Spleen (tissue), 11 donors: ENCODE results near the gene NKD1. TPM values are rescaled to one million over a fixed set of nuclear protein-coding genes. Genes with fewer than 3 reads are reported as not detected.

Experiments
- DNase-seq: peaks from one replicate; pipeline ENCODE4 v3.0.0-alpha.2; 2020
- H3K27ac ChIP-seq, 8 donors: fragments of 200-600 bp; sonication (generic) in 7 of 8; 1 replicate in 4 of 8; 2 replicates in 4 of 8; pipeline versions ENCODE4 v1.5.0 to v1.8.0; 2016 to 2021; ENCODE audit warnings: inconsistent platforms in 4 of 8, mild to moderate bottlenecking in 4 of 8, moderate library complexity in 1 of 8
- H3K27me3 ChIP-seq, 7 donors: fragments of 200-600 bp; sonication (generic) in 6 of 7; replicated peaks in 1 of 7; 1 replicate in 4 of 7; 2 replicates in 3 of 7; pipeline versions ENCODE4 v1.5.0 to v1.8.0; 2016 to 2021; ENCODE audit warnings: inconsistent platforms in 3 of 7, mild to moderate bottlenecking in 1 of 7
- H3K36me3 ChIP-seq, 6 donors: fragments of 200-600 bp; sonication (generic) in 5 of 6; 1 replicate in 4 of 6; 2 replicates in 2 of 6; pipeline versions ENCODE4 v1.5.0 to v1.8.0; 2016 to 2021; ENCODE audit warnings: inconsistent platforms in 2 of 6
- H3K4me1 ChIP-seq, 6 donors: fragments of 200-600 bp; sonication (generic) in 5 of 6; 1 replicate in 3 of 6; 2 replicates in 3 of 6; pipeline versions ENCODE4 v1.5.0 to v1.8.0; 2016 to 2021; ENCODE audit warnings: inconsistent platforms in 3 of 6
- H3K4me3 ChIP-seq, 8 donors: fragments of 200-600 bp; sonication (generic) in 7 of 8; 1 replicate in 4 of 8; 2 replicates in 4 of 8; pipeline versions ENCODE4 v1.5.0 to v1.8.0; 2016 to 2021; ENCODE audit warnings: inconsistent platforms in 4 of 8, mild to moderate bottlenecking in 4 of 8, moderate library complexity in 2 of 8
- H3K9me3 ChIP-seq, 8 donors: fragments of 200-600 bp; sonication (generic) in 7 of 8; 1 replicate in 4 of 8; 2 replicates in 4 of 8; pipeline versions ENCODE4 v1.5.0 to v1.8.0; 2016 to 2021; ENCODE audit warnings: inconsistent platforms in 4 of 8
- POLR2A ChIP-seq, 3 donors: fragments of 450-650 bp; IDR thresholded peaks; one replicate each; pipeline ENCODE4 v1.5.1; 2017; ENCODE audit warnings: antibody characterized with exemption in 3 of 3, mild to moderate bottlenecking in 1 of 3
- POLR2AphosphoS5 ChIP-seq, 3 donors: sonication (generic); formaldehyde crosslinking; IDR thresholded peaks; one replicate each; pipeline ENCODE4 v1.5.1; 2017; ENCODE audit warnings: antibody characterized with exemption in 3 of 3
- WGBS, 5 donors: extraction: QIAGEN DNeasy Blood & Tissue Kit in 3 of 5; methylation state at CpG; one replicate each; pipeline versions ENCODE4 v1.1.5 to v1.1.7; 2013 to 2018; 5-methylcytosine and 5-hydroxymethylcytosine counted together
- intact Hi-C: fragments of 100-400 bp; cut with DNase I; formaldehyde crosslinking; loops from one replicate; pipeline ENCODE4 v1.15.0; 2023; ENCODE audit warnings: low total_unique reads
- polyA plus RNA-seq, 3 donors: library from polyadenylated mRNA; stranded (reverse); fragments of 200-250 nt; gene quantifications; one replicate each; pipeline ENCODE4 v1.2.1, GENCODE V29; 2013
- total RNA-seq, 7 donors: library from RNA; depleted of rRNA in 3 of 7; stranded (reverse); fragments of >200 nt in 3 of 7; fragmentation: NEBNext Ultra II Directional in 4 of 7; extraction: Animal tissue kit (Norgen Biotek cat#: 25700) in 4 of 7; gene quantifications; one replicate each; pipeline versions ENCODE4 v1.1.0 to v1.2.1, GENCODE V29; 2016 to 2021
- TF ChIP-seq, protein P1 (sequence below), 11 experiments: fragments of 200-600 bp in 7 of 11; fragments of 450-650 bp in 4 of 11; sonication (generic) in 4 of 11; IDR thresholded peaks in 8 of 11; conservative IDR thresholded peaks in 3 of 11; 1 replicate in 7 of 11; 2 replicates in 4 of 11; pipeline versions ENCODE4 v1.4.0 to v1.8.0; 2016 to 2021; ENCODE audit warnings: antibody characterized with exemption in 11 of 11, inconsistent platforms in 4 of 11, mild to moderate bottlenecking in 1 of 11
- donor health status: healthy with polysubstance abuse.
- donor health status: DM: no; HTN: no; CAD: no; lungs with moderate emphysema.
- donor health status: DM: no; HTN: no; CAD: no.
- donor health status: Bipolar disorder and iron deficiency.
- donor health status: healthy.
- donor health status: DM: no; HTN: no; CAD: no.
- donor health status: DM: yes; HTN: yes; CAD: no.

NKD1 gene
- total and polyA plus RNA-seq, 10 donors: 0.11 to 15.2 (median 3.6) TPM

DNA sequence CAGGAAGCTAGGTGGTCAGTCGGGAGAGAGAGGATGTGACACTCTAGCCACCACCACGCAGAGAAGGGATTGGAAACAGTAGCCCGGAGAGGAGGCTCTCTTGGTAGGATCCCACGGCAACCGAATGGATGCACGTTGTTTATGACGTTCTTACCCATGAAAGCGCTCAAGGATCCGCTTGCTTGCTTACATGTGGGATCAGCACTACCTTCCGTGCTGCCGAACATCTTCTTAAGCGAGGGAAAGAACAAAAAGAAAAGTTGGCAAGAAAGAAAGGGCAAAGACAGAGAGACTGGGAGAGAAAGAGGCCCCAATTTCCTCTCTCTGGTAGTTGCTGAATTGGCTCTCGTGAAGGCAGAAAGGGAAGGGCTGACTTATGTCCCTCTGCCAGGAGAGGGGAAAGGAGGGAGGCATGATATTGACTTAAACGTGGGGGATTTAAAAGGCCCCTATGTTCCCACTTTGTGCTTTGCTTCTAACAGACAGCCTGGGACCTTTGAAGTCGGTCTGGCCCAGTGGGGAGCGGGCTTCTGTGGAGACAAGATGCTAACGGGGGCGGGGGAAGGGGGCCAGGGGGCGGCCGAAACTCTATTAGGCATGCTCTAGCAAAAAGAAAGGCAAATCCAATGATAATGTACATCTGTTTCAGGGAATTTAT lies 97.5 kb downstream of the NKD1 start:
- intact Hi-C loops: no loop called here
- no peak for DNase-seq
- Histone ChIP-seq H3K4me3 (no peak overlapping the region), H3K27ac (no peak overlapping the region), H3K27me3 (peaks cover 0 to 6% (median 0%) of the 10 kb centered on the region in 7 donors), H3K4me1 (no peaks in the 10 kb centered on the region), H3K9me3 (no peaks in the 10 kb centered on the region), H3K36me3 (no peaks in the 10 kb centered on the region)
- TF ChIP-seq, protein P1, sequence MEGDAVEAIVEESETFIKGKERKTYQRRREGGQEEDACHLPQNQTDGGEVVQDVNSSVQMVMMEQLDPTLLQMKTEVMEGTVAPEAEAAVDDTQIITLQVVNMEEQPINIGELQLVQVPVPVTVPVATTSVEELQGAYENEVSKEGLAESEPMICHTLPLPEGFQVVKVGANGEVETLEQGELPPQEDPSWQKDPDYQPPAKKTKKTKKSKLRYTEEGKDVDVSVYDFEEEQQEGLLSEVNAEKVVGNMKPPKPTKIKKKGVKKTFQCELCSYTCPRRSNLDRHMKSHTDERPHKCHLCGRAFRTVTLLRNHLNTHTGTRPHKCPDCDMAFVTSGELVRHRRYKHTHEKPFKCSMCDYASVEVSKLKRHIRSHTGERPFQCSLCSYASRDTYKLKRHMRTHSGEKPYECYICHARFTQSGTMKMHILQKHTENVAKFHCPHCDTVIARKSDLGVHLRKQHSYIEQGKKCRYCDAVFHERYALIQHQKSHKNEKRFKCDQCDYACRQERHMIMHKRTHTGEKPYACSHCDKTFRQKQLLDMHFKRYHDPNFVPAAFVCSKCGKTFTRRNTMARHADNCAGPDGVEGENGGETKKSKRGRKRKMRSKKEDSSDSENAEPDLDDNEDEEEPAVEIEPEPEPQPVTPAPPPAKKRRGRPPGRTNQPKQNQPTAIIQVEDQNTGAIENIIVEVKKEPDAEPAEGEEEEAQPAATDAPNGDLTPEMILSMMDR (IDR thresholded peaks at IDR 0.05 in 8 of 11, conservative IDR thresholded peaks at IDR 0.05 in 3 of 11): no peak
- TF ChIP-seq POLR2A (IDR thresholded peaks at IDR 0.05): no peak
- TF ChIP-seq POLR2AphosphoS5 (IDR thresholded peaks at IDR 0.05): no peak
- 76 to 81% (median 79%) methylated on average over 20 of the region's 20 CpGs for WGBS, 5 donors

DNA sequence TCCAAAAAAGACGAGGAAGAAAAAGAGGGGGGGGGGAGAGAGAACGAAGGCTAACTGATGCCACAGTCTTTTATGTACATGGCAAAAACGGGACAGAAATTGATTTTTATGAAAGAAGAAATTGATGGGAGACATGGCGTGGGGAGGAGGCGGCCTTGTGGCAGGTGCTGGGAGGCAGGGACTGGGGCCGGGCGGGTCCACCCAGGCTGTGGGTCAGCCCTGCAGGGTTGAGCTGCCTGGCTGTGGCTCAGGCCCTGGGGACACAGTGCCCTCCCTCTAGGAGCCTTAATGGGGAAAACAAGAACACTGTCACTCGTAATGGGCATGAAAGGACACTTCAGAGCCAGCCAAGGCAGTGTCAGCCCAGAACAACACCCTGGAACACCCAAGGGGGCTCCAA lies 98.1 kb downstream of the NKD1 start:
- no peaks in the 10 kb centered on the region for H3K9me3 ChIP-seq
- no peak for DNase-seq
- intact Hi-C loops: no loop called here
- H3K4me1 ChIP-seq: no peaks in the 10 kb centered on the region
- H3K27ac ChIP-seq: no peak overlapping the region
- 79 to 88% (median 80%) methylated on average over 7 to 8 of the region's 8 CpGs for WGBS, 5 donors
- H3K4me3 ChIP-seq: no peak overlapping the region
- TF ChIP-seq POLR2A (IDR thresholded peaks at IDR 0.05): no peak
- no peak for TF ChIP-seq POLR2AphosphoS5 (IDR thresholded peaks at IDR 0.05)
- TF ChIP-seq, protein P1 (IDR thresholded peaks at IDR 0.05 in 8 of 11, conservative IDR thresholded peaks at IDR 0.05 in 3 of 11): no peak
- peaks cover 0 to 4% (median 0%) of the 10 kb centered on the region in 7 donors for H3K27me3 ChIP-seq
- H3K36me3 ChIP-seq: no peaks in the 10 kb centered on the region

DNA sequence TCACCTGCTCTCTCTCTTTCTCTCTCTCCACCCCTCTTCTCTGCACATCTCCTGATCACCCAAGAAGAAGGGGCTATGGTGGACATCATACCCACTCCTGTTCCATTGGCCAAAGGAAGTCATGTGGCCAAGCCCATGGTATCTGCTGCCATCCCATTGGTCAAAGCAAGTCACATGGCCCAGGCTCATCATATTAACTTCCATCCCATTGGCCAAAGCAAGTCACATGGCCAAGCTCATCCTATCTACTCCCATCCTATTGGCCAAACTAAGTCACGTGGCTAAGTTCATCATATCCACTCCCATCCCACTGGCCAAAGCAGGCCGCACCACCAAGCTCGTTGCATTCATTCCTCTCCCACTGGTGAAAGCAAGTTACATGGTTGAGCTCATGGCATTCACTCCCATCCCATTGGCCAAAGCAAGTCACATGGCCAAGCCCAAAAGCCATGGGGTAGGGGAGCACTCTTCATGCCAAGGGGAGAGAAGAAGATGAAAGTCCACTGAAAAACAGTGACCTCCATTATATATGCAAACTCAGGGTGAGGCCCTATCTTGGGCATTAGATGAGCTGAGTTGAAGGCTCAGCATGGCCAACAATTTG lies 103.7 kb downstream of the NKD1 start:
- no peak overlapping the region for H3K4me3 ChIP-seq
- H3K27me3 ChIP-seq: no peaks in the 10 kb centered on the region
- H3K36me3 ChIP-seq: no peaks in the 10 kb centered on the region
- TF ChIP-seq POLR2AphosphoS5 (IDR thresholded peaks at IDR 0.05) (no peak), POLR2A (IDR thresholded peaks at IDR 0.05) (no peak)
- TF ChIP-seq, protein P1 (IDR thresholded peaks at IDR 0.05 in 8 of 11, conservative IDR thresholded peaks at IDR 0.05 in 3 of 11): no peak
- DNase-seq: no peak
- no peaks in the 10 kb centered on the region for H3K4me1 ChIP-seq
- no peak overlapping the region for H3K27ac ChIP-seq
- H3K9me3 ChIP-seq: no peaks in the 10 kb centered on the region
- 91 to 96% (median 96%) methylated on average over 3 of the region's 3 CpGs for WGBS, 5 donors
- intact Hi-C loops: no loop called here

DNA sequence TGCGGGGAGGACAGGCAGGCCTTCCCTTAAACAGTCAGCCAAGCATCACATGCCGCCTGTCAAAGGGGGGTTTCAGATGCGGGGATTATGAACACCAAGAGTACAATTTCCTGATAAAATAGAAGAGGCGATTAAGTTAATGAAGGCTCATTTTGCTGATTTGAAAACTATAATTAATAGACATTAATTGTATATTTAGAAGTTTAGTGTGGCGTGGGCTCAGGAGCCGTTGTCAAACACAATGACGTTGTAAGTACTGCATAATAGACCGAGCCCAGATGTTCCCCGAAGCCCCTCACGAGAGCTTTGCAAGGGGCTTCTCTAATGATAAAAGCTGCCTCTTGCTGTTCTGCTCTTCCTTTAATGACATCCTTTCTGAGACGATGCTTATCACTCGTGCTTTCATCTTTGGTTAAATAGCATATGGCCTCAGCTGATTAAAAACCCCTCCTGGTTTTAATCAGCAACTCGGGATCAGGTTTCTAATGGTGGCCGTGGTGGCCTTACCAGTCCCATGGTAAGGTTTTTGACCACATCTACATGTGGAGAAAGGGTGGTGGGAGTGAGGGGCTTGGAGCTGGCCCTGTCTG lies 104.7 kb downstream of the NKD1 start:
- no peaks in the 10 kb centered on the region for H3K9me3 ChIP-seq
- intact Hi-C loops: no loop called here
- H3K27me3 ChIP-seq: no peaks in the 10 kb centered on the region
- TF ChIP-seq, protein P1 (IDR thresholded peaks at IDR 0.05 in 8 of 11, conservative IDR thresholded peaks at IDR 0.05 in 3 of 11): no peak
- TF ChIP-seq POLR2A (IDR thresholded peaks at IDR 0.05): no peak
- TF ChIP-seq POLR2AphosphoS5 (IDR thresholded peaks at IDR 0.05): no peak
- H3K4me3 ChIP-seq: no peak overlapping the region
- no peak for DNase-seq
- 77 to 85% (median 83%) methylated on average over 14 of the region's 14 CpGs for WGBS, 5 donors
- no peaks in the 10 kb centered on the region for H3K36me3 ChIP-seq
- H3K4me1 ChIP-seq: no peaks in the 10 kb centered on the region
- H3K27ac ChIP-seq: no peak overlapping the region
